ACC112 (cell line): Measurements from ENCODE around the gene NUDT9.
"Not testable (repeated sequence)": the region's sequence is repeated elsewhere in the genome, so short reads cannot be mapped to it uniquely, and the experiment has no call there.

Source experiments
- H2AFZ ChIP-seq: fragments of 200-600 bp; sonication (generic); one replicate; pipeline ENCODE4 v1.6.0; 2017; ENCODE audit warnings: antibody characterized with exemption, low read length; ENCODE audit not compliant: unreplicated experiment
- H3K27ac ChIP-seq: fragments of 200-600 bp; sonication (generic); 2 replicates; pipeline ENCODE4 v1.5.1; 2014; ENCODE audit warnings: low read depth, mild to moderate bottlenecking, antibody characterized with exemption, low read length, moderate library complexity
- H3K27me3 ChIP-seq: fragments of 200-600 bp; sonication (generic); 2 replicates; pipeline ENCODE4 v1.6.1; 2014; ENCODE audit warnings: mild to moderate bottlenecking, antibody characterized with exemption, low read length, moderate library complexity, mixed read lengths; ENCODE audit not compliant: insufficient read depth
- H3K36me3 ChIP-seq: fragments of 200-600 bp; sonication (generic); 2 replicates; pipeline ENCODE4 v1.6.1; 2016; ENCODE audit warnings: mild to moderate bottlenecking, antibody characterized with exemption, low read length, moderate library complexity, mixed read lengths; ENCODE audit not compliant: insufficient read depth
- H3K4me1 ChIP-seq: fragments of 200-600 bp; sonication (generic); one replicate; pipeline ENCODE4 v1.6.1; 2016; ENCODE audit warnings: low read length, mixed read lengths; ENCODE audit not compliant: insufficient read depth, unreplicated experiment, control insufficient read depth
- H3K4me3 ChIP-seq: fragments of 200-600 bp; sonication (generic); 2 replicates; pipeline ENCODE4 v1.5.1; 2014; ENCODE audit warnings: mild to moderate bottlenecking, low read depth, low read length
- H3K79me2 ChIP-seq: fragments of 200-600 bp; sonication (generic); one replicate; pipeline ENCODE4 v1.6.0; 2016; ENCODE audit warnings: low read length; ENCODE audit not compliant: control insufficient read depth, unreplicated experiment, insufficient read depth

NUDT9 gene

GRCh38 chr4:87409420-87409939 lies 12.9 kb upstream of the NUDT9 start:
- H2AFZ ChIP-seq, result no peak overlapping the region
- H3K79me2 ChIP-seq, result no peaks in the 10 kb centered on the region
- no peak overlapping the region for H3K4me3 ChIP-seq
- H3K27me3 ChIP-seq, result peaks cover 3% of the 10 kb centered on the region; the same call in 1 of the 2 replicates
- H3K36me3 ChIP-seq, result no peaks in the 10 kb centered on the region
- H3K4me1 ChIP-seq, result peaks cover 2% of the 10 kb centered on the region
- no peak overlapping the region for H3K27ac ChIP-seq

- H3K79me2 ChIP-seq, result no peaks in the 10 kb centered on the region
- no peaks in the 10 kb centered on the region for H3K36me3 ChIP-seq
- H3K27me3 ChIP-seq, result peaks cover 3% of the 10 kb centered on the region; the same call in 1 of the 2 replicates
- H3K27ac ChIP-seq, result no peak overlapping the region
- H3K4me3 ChIP-seq, result no peak overlapping the region
- peaks cover 2% of the 10 kb centered on the region for H3K4me1 ChIP-seq
- H2AFZ ChIP-seq, result no peak overlapping the region
These were observed 12.2 kb upstream of the NUDT9 start for GRCh38 chr4:87410157-87410556.

DNA sequence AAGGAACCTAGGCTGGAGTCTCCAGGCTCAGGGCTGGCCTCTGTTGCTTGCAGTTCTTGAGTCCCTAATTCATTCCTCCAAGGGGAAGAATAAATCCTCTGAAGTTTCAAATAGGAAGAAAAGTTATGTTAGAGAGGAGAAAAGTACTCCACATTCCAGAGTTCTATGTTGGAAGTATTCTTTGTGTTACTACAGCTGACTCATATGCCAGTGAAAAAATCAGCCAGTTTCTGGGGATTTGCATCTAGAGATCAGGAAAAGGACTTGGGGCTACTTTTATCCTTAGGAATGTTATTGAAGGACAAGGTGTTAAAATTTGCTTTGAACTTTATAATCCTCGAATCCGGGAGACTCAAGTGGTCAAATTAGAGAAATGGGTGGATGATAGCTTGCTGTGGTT lies 11.7 kb upstream of the NUDT9 start:
- Histone ChIP-seq H3K27ac (no peak overlapping the region), H3K79me2 (no peaks in the 10 kb centered on the region), H3K27me3 (peaks cover 2% of the 10 kb centered on the region; the same call in 1 of the 2 replicates), H2AFZ (no peak overlapping the region), H3K36me3 (no peaks in the 10 kb centered on the region), H3K4me1 (peaks cover 2% of the 10 kb centered on the region), H3K4me3 (no peak overlapping the region)

- Histone ChIP-seq H3K36me3 (no peaks in the 10 kb centered on the region), H3K4me1 (peaks cover 2% of the 10 kb centered on the region), H3K27me3 (no peaks in the 10 kb centered on the region), H2AFZ (no peak overlapping the region), H3K79me2 (no peaks in the 10 kb centered on the region), H3K27ac (no peak overlapping the region), H3K4me3 (no peak overlapping the region)
These were observed 7.6 kb upstream of the NUDT9 start for GRCh38 chr4:87414816-87415215.

- H3K27ac ChIP-seq, result no peak overlapping the region
- no peak overlapping the region for H3K4me3 ChIP-seq
- no peaks in the 10 kb centered on the region for H3K27me3 ChIP-seq
- H3K36me3 ChIP-seq, result no peaks in the 10 kb centered on the region
- H3K4me1 ChIP-seq, result no peaks in the 10 kb centered on the region
- peak overlapping the region; percentile 17 for H2AFZ ChIP-seq
- H3K79me2 ChIP-seq, result no peaks in the 10 kb centered on the region
These were observed 5.4 kb upstream of the NUDT9 start for GRCh38 chr4:87416965-87417364.

- H3K27ac ChIP-seq, H3K4me1 ChIP-seq, H3K27me3 ChIP-seq, H3K79me2 ChIP-seq, H3K4me3 ChIP-seq, H3K36me3 ChIP-seq, H2AFZ ChIP-seq: not testable (repeated sequence)
These were observed 4.0 kb upstream of the NUDT9 start for GRCh38 chr4:87418410-87418809.

DNA sequence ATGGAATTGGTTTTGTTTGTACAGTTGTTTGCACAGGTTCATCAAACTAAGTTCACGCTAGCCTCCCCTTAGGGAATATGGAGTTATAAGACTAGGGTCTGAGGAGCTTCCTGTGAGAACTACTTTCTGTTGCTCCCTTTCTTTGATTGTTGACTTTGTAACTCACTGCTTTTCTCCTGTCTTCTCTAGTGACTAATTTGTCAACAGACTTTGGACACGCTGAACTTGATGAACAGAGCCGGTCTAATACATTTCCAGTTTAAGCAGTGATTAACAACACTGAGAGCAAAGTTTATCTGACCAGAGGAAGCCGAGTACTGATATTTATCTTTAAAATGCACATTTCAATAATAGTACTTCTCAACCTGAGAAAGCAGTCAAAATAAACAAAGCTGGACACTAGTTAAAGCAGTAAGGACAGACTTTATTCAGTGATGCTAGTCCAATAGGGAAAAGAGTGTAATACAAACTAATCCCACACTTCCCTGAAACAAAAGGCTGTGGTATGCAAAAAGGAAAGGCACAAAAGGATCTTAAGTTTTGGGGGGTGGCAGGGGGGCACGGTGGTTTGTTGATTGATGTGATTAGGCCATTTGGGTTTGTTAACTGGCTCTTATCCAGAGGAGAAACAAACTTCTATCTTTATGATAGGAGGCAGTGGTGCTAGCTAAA lies 2.7 kb upstream of the NUDT9 start:
- Histone ChIP-seq H3K4me1 (peaks cover 5% of the 10 kb centered on the region), H3K27me3 (no peaks in the 10 kb centered on the region), H3K4me3 (no peak overlapping the region), H3K27ac (no peak overlapping the region), H3K36me3 (no peaks in the 10 kb centered on the region), H2AFZ (no peak overlapping the region), H3K79me2 (peaks cover 12% of the 10 kb centered on the region)

GRCh38 chr4:87420276-87420830 lies 2.0 kb upstream of the NUDT9 start:
- peaks cover 10% of the 10 kb centered on the region for H3K4me1 ChIP-seq
- H3K27me3 ChIP-seq, result no peaks in the 10 kb centered on the region
- peaks cover 17% of the 10 kb centered on the region for H3K79me2 ChIP-seq
- H3K27ac ChIP-seq, result no peak overlapping the region
- no peaks in the 10 kb centered on the region for H3K36me3 ChIP-seq
- no peak overlapping the region for H3K4me3 ChIP-seq
- H2AFZ ChIP-seq, result no peak overlapping the region

- H3K4me1 ChIP-seq, result peaks cover 18% of the 10 kb centered on the region
- H3K79me2 ChIP-seq, result peaks cover 36% of the 10 kb centered on the region
- H3K36me3 ChIP-seq, result no peaks in the 10 kb centered on the region
- peak overlapping the region; percentile 83; the same call in 1 of the 2 replicates for H3K27ac ChIP-seq
- H2AFZ ChIP-seq, result no peak overlapping the region
- no peaks in the 10 kb centered on the region for H3K27me3 ChIP-seq
- peak overlapping the region; percentile 82 for H3K4me3 ChIP-seq
These were observed 1.1 kb downstream of the NUDT9 start for GRCh38 chr4:87423317-87424098.

DNA sequence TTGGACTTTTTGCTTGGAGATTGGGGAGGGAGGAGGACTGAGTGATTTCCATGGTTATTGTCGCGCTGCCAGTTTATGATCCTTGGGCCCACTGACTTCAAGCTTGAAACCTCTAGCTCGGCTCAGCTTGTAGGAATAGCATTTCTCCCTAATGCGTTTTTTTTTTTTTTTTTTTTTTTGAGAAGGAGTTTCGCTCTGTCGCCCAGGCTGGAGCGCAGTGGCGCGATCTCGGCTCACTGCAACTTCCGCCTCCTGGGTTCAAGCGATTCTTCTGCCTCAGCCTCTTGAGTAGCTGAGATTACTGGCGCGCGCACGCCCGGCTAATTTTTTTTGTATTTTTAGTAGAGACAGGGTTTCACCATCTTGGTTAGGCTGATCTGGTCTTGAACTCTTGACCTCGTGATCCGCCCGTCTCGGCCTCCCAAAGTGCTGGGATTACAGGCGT lies 1.7 kb downstream of the NUDT9 start:
- H3K4me1 ChIP-seq, result peaks cover 18% of the 10 kb centered on the region
- not testable (repeated sequence) for H3K27me3 ChIP-seq, H3K27ac ChIP-seq, H3K36me3 ChIP-seq, H2AFZ ChIP-seq
- H3K4me3 ChIP-seq, result peak overlapping the region; percentile 82
- peaks cover 40% of the 10 kb centered on the region for H3K79me2 ChIP-seq
